DND-41 (cell line): ENCODE measurements around the gene AHRR.

Experiments
- ATAC-seq: fragments of 200-7000 bp; cut with Tn5 transposase; 3 replicates; pipeline ENCODE4 v1.9.1; 2021; ENCODE audit warnings: low read depth; ENCODE audit not compliant: insufficient read depth
- DNase-seq: peaks from one replicate; pipeline ENCODE4 v3.0.0-alpha.2; 2020
- H2AFZ ChIP-seq: 2 replicates; pipeline ENCODE4 v1.6.0; 2012; ENCODE audit warnings: low read depth, low read length
- H3K27ac ChIP-seq: 2 replicates; pipeline ENCODE4 v1.5.1; 2012; ENCODE audit warnings: low read length, inconsistent platforms
- H3K27me3 ChIP-seq: fragments of 200-600 bp; sonication (generic); 2 replicates; pipeline ENCODE4 v1.6.0; 2012; ENCODE audit warnings: low read length, mild to moderate bottlenecking, inconsistent platforms; ENCODE audit not compliant: insufficient read depth, poor library complexity
- H3K36me3 ChIP-seq: 2 replicates; pipeline ENCODE4 v1.5.1; 2012; ENCODE audit warnings: low read length, inconsistent platforms; ENCODE audit not compliant: insufficient read depth
- H3K4me1 ChIP-seq: 2 replicates; pipeline ENCODE4 v1.5.1; 2012; ENCODE audit warnings: mild to moderate bottlenecking, low read length; ENCODE audit not compliant: insufficient read depth
- H3K4me2 ChIP-seq: 2 replicates; pipeline ENCODE4 v1.6.0; 2012; ENCODE audit warnings: mild to moderate bottlenecking, moderate library complexity, low read length, inconsistent platforms; ENCODE audit not compliant: insufficient read depth
- H3K4me3 ChIP-seq, 2 experiments: fragments of 200-600 bp in 1 of 2; shearing (Covaris generic) in 1 of 2; 2 replicates each; pipeline ENCODE4 v1.5.1; 2012 to 2016; ENCODE audit warnings: inconsistent platforms in 2 of 2, low read length in 2 of 2, mild to moderate bottlenecking in 2 of 2, low read depth in 1 of 2, moderate library complexity in 1 of 2
- H3K79me2 ChIP-seq: 2 replicates; pipeline ENCODE4 v1.6.0; 2012; ENCODE audit warnings: low read length, inconsistent platforms; ENCODE audit not compliant: insufficient read depth
- H3K9ac ChIP-seq: 2 replicates; pipeline ENCODE4 v1.6.0; 2012; ENCODE audit warnings: low read depth, mild to moderate bottlenecking, inconsistent platforms, low read length, moderate library complexity
- H3K9me3 ChIP-seq: 2 replicates; pipeline ENCODE4 v1.5.1; 2012; ENCODE audit warnings: low read length, moderate library complexity, mild to moderate bottlenecking, inconsistent platforms; ENCODE audit not compliant: insufficient read depth, severe bottlenecking
- H4K20me1 ChIP-seq: 2 replicates; pipeline ENCODE4 v1.6.0; 2012; ENCODE audit warnings: low read length; ENCODE audit not compliant: insufficient read depth
- CTCF ChIP-seq: IDR thresholded peaks from 2 replicates; pipeline ENCODE4 v1.5.1; 2012; ENCODE audit warnings: borderline replicate concordance, low read length, moderate library complexity, mild to moderate bottlenecking; ENCODE audit not compliant: poor library complexity, severe bottlenecking; ENCODE audit errors: extremely low read depth
- EZH2 ChIP-seq: IDR thresholded peaks from 3 replicates; pipeline ENCODE4 v1.6.1; 2012; ENCODE audit warnings: borderline replicate concordance, low read depth, mild to moderate bottlenecking, moderate library complexity, low read length, inconsistent platforms; ENCODE audit not compliant: severe bottlenecking

AHRR gene

DNA sequence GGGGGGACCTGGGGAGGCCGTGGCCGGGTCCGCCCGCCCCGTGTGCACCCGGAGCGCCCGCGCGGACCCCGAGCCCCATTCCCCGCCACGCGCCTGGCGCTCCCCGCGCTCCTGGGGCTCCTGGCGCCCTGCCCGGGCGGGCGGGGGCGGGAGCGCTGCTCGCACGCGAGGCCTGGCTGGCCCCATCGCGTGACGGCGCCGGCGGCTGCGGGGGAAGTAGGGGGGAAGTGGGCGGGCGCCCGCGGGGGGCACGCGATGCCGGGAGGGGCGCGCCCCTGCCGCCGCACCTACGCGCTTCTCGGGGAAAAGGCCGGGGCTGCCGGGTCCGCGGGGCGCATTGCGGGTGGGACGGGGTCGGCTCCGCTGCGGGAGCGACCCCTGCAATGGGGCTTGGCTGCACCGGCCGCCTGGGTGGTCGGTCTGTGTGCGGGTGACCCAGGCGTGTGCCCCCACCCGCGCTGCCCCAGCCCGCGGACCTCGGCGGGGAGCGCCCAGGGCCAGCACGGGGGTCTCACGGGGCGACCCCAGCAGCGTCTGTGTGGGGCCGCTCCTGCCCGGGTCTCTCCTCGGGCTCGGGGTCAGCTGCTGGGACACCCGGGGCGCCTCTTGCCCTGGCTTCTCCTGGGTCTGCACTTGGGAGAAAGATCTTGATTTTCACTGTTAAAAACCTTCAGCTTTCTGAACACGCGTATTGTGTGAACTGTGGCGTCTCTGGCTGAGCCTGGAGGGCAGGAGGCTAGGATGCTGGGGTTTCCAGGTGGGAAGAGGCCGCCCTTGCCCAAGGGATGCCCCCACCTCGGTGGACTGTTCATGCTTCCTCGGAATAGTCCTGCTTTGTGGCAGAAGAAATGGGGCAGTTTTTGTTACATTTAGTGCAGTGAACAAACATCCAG, 52.4 kb downstream of the AHRR start:
- H3K4me1 ChIP-seq: peaks cover 30% of the 10 kb centered on the region
- H3K27ac ChIP-seq: no peak overlapping the region
- peak overlapping the region in 1 of 2 experiments; percentile 40; a peak in 2 of 4 replicates for H3K4me3 ChIP-seq
- peak overlapping the region; percentile 42; the same call in 1 of the 2 replicates for H3K9ac ChIP-seq
- no peaks in the 10 kb centered on the region for H3K79me2 ChIP-seq
- H3K27me3 ChIP-seq: no peaks in the 10 kb centered on the region
- no peaks in the 10 kb centered on the region for H3K9me3 ChIP-seq
- H3K36me3 ChIP-seq: no peaks in the 10 kb centered on the region
- no peaks in the 10 kb centered on the region; the same call in 1 of the 2 replicates for H4K20me1 ChIP-seq
- TF ChIP-seq EZH2 (no peak), CTCF (no peak)
- peak overlapping the region; percentile 47 for H3K4me2 ChIP-seq
- ATAC-seq (peak; percentile 71), DNase-seq (peak; percentile 69)
- no peak overlapping the region for H2AFZ ChIP-seq

DNA sequence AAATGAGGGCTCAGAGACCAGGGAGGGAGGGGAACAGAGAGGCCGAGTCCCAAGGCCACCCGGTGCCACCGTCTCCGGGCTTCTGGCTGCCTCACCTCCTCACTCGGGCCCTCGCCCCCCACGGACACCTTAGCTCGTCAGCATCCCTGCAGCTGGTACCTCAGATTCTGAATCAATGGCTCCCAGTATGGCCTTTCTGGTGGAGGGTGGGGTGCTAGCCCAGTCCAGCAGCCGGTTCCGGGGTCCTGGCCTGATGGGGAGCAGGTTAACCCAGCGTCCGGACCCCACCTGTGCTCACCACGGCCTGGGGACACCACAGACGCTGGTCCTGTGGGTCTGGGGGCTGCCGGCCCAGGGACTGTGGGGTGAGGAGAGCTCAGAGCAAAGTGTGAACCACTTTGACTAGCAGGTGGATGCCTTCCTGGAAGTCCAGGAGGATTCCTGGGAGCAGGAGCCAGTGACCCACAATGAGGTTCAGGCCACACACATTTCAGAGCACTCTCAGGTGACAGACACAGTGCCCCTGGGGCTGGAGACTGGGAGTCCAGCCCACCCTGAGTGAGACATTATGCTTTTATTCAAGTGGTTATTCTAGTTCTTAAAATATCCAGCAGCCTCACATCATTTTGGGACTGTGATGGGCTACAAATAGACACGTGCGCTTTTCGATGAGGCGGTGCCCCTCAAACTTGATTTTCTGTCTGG, 53.3 kb downstream of the AHRR start:
- Histone ChIP-seq H3K4me1 (peaks cover 36% of the 10 kb centered on the region), H3K36me3 (no peaks in the 10 kb centered on the region), H3K79me2 (no peaks in the 10 kb centered on the region)

DNA sequence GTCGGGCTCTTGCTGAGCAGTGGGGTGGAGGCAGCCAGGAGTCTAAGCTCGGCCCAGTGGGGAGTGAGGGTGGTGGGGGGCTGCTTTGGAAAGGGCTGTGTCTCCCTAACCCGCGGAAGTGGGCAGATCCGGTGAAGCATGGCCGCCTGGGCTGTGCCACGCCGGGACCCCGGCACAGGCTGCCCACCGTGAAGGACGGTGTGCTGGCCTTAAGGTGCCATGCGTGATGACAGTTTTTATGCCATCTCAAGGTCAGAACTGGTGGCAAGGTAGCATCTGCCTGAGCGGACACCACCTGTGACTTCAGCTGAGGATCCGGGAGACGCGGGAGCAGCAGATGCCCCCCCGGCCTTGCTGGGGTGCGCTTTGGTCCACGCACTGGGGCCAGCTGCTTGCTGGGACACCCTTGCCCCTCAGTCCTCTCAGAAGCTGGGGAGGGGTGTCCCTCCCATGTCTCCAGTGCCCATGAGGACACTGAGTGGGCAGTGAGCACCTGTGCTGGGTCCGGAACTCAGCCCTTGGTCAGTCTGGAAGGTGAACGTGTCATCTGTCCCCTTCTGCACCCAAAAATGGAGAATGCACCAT, 53.9 kb downstream of the AHRR start:
- no peak overlapping the region for H3K9ac ChIP-seq
- H4K20me1 ChIP-seq: no peaks in the 10 kb centered on the region; the same call in 1 of the 2 replicates
- no peaks in the 10 kb centered on the region for H3K9me3 ChIP-seq
- no peak overlapping the region for H3K4me2 ChIP-seq
- TF ChIP-seq EZH2 (no peak), CTCF (no peak)
- no peak overlapping the region for H3K27ac ChIP-seq
- no peaks in the 10 kb centered on the region for H3K27me3 ChIP-seq
- no peaks in the 10 kb centered on the region for H3K79me2 ChIP-seq
- no peak overlapping the region for H2AFZ ChIP-seq
- H3K36me3 ChIP-seq: no peaks in the 10 kb centered on the region
- peaks cover 36% of the 10 kb centered on the region for H3K4me1 ChIP-seq
- H3K4me3 ChIP-seq: no peak overlapping the region
- DNase-seq: no peak
- no peak for ATAC-seq

More for the DNA sequence above, 53.3 kb downstream of the AHRR start:
- Histone ChIP-seq H3K4me3 (no peak overlapping the region), H3K4me2 (no peak overlapping the region), H4K20me1 (no peaks in the 10 kb centered on the region; the same call in 1 of the 2 replicates), H3K9ac (no peak overlapping the region), H3K27me3 (no peaks in the 10 kb centered on the region), H2AFZ (no peak overlapping the region), H3K9me3 (no peaks in the 10 kb centered on the region), H3K27ac (no peak overlapping the region)
- no peak for DNase-seq
- TF ChIP-seq CTCF (no peak), EZH2 (no peak)
- ATAC-seq: no peak
